ENCODE measurements around the gene ADAM12. TPM values are rescaled to one million over a fixed set of nuclear protein-coding genes. Genes with fewer than 3 reads are reported as not detected.

ADAM12 gene
- total RNA-seq, 1 experiment from 2014 or later = 0.24 TPM

DNA sequence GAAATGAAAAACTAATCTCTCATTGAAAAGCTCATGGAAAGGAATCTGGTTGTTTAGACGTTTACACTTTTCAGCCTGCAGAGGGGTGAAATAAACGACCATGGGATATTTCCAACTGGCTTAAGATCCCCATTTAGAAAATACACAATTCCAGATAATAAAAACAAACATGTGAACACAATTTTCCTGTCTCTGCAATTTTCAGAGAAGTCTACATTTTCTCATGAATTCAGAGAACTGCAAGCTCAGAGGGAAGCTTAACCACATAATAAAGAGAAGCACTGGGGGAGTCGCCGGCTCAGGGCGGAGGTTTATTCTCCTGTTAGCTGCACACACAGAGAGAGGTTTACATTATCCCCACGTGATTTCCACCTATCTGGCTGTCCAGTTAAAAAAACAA, 276.8 kb downstream of the ADAM12 start:
- no peaks in the 10 kb centered on the region for H3K79me1 ChIP-seq (ENCODE audit: insufficient read depth, low read depth, low read length, poor library complexity, severe bottlenecking)
- DNase-seq = no peak
- H4K5ac ChIP-seq (ENCODE audit: insufficient read length, low read depth, low read length) = no peak overlapping the region
- H3K9ac ChIP-seq (ENCODE audit: extremely low read depth, insufficient read length, low read length) = no peak overlapping the region
- H2BK5ac ChIP-seq (ENCODE audit: insufficient read length, low read length) = no peak overlapping the region
- Mint-ChIP-seq H3K4me3 (no peak overlapping the region), H3K36me3 (ENCODE audit: insufficient read depth in 1 of 3, low read depth in 3 of 3) (peaks cover 0 to 6% (median 2%) of the 10 kb centered on the region in 3 experiments; a peak in 3 of 7 replicates), H3K9me3 (peaks cover 0 to 2% of the 10 kb centered on the region in 2 experiments; a peak in 2 of 5 replicates), H3K27me3 (ENCODE audit: low read depth) (no peaks in the 10 kb centered on the region; the same call in 1 of the 2 replicates), H3K4me1 (peaks cover 26 to 38% of the 10 kb centered on the region in 2 experiments), H3K27ac (no peak overlapping the region)
- WGBS (ENCODE audit: extremely low coverage, insufficient read length, low lambda C conversion rate) = no CpG with 5 or more reads among the region's 6 CpGs
- no peak overlapping the region for H2BK15ac ChIP-seq (ENCODE audit: low read depth, low read length)
- no peak overlapping the region for H4K91ac ChIP-seq (ENCODE audit: insufficient read length, low read depth, low read length)
- no peak overlapping the region for H3K23ac ChIP-seq (ENCODE audit: insufficient read length, low read depth, low read length)
- H3K27ac ChIP-seq (ENCODE audit: insufficient read length, low read depth, low read length) = no peak overlapping the region
- no peak overlapping the region for H2BK120ac ChIP-seq (ENCODE audit: low read depth, low read length, poor library complexity, severe bottlenecking)
- no peak overlapping the region for H2BK20ac ChIP-seq (ENCODE audit: low read depth, low read length, poor library complexity, severe bottlenecking)
- H2AFZ ChIP-seq (ENCODE audit: low read length) = no peak overlapping the region
- peaks cover 6% of the 10 kb centered on the region for H3K4me1 ChIP-seq (ENCODE audit: insufficient read depth, low read length)
- H3K56ac ChIP-seq (ENCODE audit: insufficient read length, low read depth, low read length) = no peak overlapping the region
- no peaks in the 10 kb centered on the region for H3K79me2 ChIP-seq (ENCODE audit: insufficient read depth, low read length)
- no peak overlapping the region for H3K4me2 ChIP-seq (ENCODE audit: insufficient read depth, insufficient read length, low read length)
- no peak overlapping the region for H3K14ac ChIP-seq (ENCODE audit: insufficient read depth, low read length)
- H4K20me1 ChIP-seq (ENCODE audit: control insufficient read depth, insufficient read depth, insufficient read length) = no peaks in the 10 kb centered on the region
- no peaks in the 10 kb centered on the region for H3K27me3 ChIP-seq (ENCODE audit: insufficient read depth, low read length)
- H3K23me2 ChIP-seq (ENCODE audit: insufficient read length, low read depth, low read length, poor library complexity, severe bottlenecking) = no peaks in the 10 kb centered on the region
- H3K4ac ChIP-seq (ENCODE audit: low read depth, low read length) = no peak overlapping the region
- H4K8ac ChIP-seq (replicated peaks; ENCODE audit: insufficient read length, low read depth, low read length) = no peak overlapping the region
- H2AK5ac ChIP-seq (ENCODE audit: insufficient read length, low read length) = no peak overlapping the region
- H3T11ph ChIP-seq (ENCODE audit: low read length) = no peak overlapping the region
- no peaks in the 10 kb centered on the region for H3K9me3 ChIP-seq (ENCODE audit: control insufficient read depth, low read depth, low read length)
- no peak overlapping the region for H2BK12ac ChIP-seq (ENCODE audit: insufficient read length, low read depth, low read length)
- TF ChIP-seq, protein P1, sequence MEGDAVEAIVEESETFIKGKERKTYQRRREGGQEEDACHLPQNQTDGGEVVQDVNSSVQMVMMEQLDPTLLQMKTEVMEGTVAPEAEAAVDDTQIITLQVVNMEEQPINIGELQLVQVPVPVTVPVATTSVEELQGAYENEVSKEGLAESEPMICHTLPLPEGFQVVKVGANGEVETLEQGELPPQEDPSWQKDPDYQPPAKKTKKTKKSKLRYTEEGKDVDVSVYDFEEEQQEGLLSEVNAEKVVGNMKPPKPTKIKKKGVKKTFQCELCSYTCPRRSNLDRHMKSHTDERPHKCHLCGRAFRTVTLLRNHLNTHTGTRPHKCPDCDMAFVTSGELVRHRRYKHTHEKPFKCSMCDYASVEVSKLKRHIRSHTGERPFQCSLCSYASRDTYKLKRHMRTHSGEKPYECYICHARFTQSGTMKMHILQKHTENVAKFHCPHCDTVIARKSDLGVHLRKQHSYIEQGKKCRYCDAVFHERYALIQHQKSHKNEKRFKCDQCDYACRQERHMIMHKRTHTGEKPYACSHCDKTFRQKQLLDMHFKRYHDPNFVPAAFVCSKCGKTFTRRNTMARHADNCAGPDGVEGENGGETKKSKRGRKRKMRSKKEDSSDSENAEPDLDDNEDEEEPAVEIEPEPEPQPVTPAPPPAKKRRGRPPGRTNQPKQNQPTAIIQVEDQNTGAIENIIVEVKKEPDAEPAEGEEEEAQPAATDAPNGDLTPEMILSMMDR (conservative IDR thresholded peaks at IDR 0.05) = no peak
- no peak overlapping the region for H3K18ac ChIP-seq (ENCODE audit: insufficient read length, low read depth, low read length)

Measured in H9 (cell line).